Fibroblast of skin of left quadriceps (primary cell): ENCODE measurements around the gene TSTD2.
"Not testable (repeated sequence)": the region's sequence is repeated elsewhere in the genome, so short reads cannot be mapped to it uniquely, and the experiment has no call there.

Experiments
- DNase-seq, 2 experiments: peaks; one replicate each; pipeline ENCODE4 v3.0.0-alpha.2; 2013; ENCODE audit warnings: low read depth in 2 of 2

Gene TSTD2

GRCh38 chr9:97586909-97587308 is 46.3 kb downstream of the TSTD2 start:
- not testable (repeated sequence) for DNase-seq

DNA sequence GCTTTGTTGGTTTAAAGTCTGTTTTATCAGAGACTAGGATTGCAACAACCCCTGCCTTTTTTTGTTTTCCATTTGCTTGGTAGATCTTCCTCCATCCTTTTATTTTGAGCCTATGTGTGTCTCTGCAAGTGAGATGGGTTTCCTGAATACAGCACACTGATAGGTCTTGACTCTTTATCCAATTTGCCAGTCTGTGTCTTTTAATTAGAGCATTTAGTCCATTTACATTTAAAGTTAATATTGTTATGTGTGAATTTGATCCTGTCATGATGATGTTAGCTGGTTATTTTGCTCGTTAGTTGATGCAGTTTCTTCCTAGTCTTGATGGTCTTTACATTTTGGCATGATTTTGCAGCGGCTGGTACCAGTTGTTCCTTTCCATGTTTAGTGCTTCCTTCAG is 48.4 kb downstream of the TSTD2 start:
- DNase-seq, result not testable (repeated sequence)

DNA sequence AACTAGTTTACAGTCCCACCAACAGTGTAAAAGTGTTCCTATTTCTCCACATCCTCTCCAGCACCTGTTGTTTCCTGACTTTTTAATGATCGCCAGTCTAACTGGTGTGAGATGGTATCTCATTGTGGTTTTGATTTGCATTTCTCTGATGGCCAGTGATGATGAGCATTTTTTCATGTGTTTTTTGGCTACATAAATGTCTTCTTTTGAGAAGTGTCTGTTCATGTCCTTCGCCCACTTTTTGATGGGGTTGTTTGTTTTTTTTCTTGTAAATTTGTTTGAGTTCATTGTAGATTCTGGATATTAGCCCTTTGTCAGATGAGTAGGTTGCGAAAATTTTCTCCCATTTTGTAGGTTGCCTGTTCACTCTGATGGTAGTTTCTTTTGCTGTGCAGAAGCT is 51.6 kb downstream of the TSTD2 start:
- DNase-seq, result not testable (repeated sequence)

GRCh38 chr9:97579914-97580313 is 53.3 kb downstream of the TSTD2 start:
- DNase-seq, result no peak

DNA sequence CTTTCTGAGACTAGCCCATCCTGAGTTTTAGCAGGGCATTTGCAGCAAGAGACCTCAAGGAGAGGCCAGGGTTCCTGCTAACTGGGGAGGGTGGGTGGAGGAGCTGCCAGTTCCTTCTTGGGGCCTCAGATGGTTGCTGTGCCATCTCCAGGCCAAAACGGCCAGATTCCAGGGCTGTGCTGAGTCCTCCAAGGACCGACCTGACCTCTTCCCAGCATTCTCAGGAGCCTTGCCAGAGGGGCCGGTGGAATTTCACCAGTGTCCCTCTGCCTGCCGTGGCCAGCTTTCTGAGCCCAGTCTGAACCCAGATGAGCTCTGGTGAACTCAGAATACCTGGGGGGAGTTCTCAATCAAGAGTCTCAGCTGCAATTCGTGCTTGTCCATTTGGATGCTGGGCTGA is 54.3 kb downstream of the TSTD2 start:
- no peak for DNase-seq

GRCh38 chr9:97577051-97577450 is 56.1 kb downstream of the TSTD2 start:
- DNase-seq, result no peak

DNA sequence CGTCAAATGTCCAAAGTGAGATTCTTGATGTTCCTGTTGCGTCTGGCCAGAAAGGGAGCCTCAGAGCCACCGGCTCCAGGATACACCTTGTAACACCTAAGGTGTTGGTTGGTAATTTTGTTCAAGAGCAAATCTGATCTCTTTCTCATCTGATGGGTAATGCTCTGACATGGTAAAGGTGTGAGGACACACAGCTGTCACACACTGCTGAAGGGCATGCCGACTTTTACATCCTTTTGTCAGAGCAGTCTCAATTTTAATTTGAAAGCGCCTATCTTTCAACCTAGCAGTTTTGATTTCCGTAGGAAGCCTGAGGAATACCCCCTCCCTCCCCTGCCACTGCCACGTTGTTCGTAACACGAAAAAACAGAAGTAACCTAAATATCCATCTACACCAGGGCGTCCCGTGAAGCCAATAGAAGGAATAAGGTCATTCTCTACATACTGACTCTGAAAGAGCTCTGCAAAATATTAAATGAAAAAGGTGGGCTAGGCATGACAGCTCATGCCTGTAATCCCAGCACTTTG is 57.4 kb downstream of the TSTD2 start:
- DNase-seq, result no peak

DNA sequence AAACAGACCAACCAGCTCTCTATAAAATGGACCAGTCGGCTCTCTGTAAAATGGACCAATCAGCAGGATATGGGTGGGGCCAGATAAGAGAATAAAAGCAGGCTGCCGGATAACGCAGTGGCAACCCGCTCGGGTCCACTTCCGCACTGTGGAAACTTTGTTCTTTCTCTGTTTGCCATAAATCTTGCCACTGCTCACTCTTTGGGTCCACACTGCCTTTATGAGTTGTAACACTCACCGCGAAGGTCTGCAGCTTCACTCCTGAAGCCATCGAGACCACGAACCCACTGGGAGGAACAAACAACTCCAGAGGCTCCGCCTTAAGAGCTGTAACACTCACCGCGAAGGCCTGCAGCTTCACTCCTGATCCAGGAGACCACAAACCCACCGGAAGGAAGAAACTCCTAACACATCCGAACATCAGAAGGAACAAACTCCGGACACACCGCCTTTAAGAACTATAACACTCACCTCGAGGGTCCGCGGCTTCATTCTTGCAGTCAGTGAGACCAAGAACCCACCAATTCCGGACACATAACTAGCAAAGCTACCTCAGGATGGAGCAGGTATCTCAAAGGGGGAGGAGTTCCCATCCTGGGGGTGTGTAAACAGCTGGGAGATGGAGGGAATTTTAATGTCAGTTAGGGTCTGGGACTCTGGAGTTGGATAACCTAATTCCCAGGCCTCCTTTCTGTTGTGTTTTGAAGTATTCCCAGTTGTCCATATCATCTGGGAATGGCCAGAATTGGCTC is 58.1 kb downstream of the TSTD2 start:
- DNase-seq, result not testable (repeated sequence)

GRCh38 chr9:97574101-97574571 is 59.0 kb downstream of the TSTD2 start:
- DNase-seq, result not testable (repeated sequence)

DNA sequence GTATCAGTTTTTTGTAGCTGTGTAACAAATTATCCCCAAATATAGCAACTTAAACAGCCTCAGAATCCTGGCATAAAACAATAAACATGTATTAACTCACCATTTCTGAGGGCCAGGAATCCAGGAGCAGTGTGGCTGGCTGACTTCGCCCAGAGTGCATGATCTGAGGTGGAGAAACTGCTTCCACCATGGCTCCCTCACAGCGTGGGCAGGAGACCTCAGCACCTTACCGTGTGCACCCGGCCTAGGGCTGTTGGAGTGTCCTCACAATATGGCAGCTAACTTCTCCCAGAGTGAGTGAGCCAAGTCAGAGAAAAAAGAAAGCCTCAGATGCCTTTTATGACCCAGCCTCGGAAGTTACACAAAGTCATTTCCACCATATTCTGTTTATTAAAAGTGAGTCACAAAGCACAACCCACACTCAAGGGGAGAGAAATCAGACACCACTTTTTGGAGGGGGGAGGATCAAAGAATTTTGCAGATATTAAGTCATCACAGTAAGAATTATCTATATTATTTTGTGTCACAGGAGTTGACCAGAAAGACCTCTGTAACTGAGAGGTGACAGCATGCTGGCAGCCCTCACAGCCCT is 59.6 kb downstream of the TSTD2 start:
- DNase-seq, result no peak

GRCh38 chr9:97572892-97573365 is 60.2 kb downstream of the TSTD2 start:
- DNase-seq, result no peak

GRCh38 chr9:97572196-97572891 is 60.8 kb downstream of the TSTD2 start:
- DNase-seq, result no peak

- no peak for DNase-seq
These were observed 61.5 kb downstream of the TSTD2 start for GRCh38 chr9:97571664-97572063.

DNA sequence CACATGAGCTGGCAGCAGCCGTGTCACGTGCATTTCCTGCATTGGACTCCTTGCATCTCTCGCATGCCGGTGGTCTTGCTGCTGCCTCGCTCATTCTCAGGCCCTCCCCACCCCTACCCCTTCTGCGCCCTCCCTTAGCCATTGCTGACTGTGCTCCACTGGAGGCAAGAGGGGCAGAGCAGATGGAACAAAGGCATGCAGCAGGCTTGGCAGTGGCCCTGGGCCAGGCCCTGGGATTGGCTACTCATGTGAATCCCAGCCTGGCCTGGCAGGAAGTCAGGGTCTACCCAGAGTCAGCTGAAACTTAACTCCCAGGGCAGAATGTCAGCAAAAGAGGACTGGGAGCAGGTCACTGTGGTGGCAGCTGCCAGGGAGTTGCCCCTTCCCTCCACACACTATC is 62.3 kb downstream of the TSTD2 start:
- DNase-seq, result no peak

- DNase-seq, result no peak
These were observed 64.5 kb downstream of the TSTD2 start for GRCh38 chr9:97568461-97569275.

GRCh38 chr9:97567894-97568202 is 65.3 kb downstream of the TSTD2 start:
- no peak for DNase-seq

DNA sequence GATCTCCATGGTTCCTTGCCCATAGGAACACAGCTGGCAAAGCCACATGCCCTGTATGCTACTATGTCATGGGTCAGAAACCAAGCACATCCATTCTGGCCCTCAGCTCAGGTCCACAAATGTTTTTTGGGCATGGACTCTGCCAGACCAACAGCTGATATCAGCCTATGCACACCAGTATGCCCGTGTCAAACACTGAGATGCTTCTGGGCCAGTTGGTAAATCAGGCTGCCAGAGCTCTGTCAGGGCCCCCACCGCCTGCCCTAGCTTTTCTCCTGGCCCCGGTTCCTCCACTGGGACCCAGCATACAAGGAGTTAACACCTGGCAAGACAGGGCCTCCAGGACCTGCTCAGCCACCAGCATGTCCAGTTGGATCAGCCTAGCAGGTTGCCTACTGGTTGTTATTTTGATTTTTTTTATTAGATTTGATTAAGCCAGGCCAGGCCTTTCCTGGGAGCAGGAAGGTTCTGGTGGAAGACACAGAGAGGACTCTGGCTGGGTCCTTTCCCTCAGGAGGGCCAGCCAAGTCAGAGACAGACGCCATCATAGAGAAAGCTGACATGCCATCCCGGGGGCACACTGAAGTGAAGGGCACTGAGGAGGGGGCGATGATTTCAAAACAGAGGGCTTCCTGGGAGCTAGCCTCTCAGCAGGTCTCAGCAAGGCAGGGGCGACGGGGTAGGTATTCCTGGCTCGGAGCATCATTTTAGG is 65.8 kb downstream of the TSTD2 start:
- DNase-seq, result no peak

DNA sequence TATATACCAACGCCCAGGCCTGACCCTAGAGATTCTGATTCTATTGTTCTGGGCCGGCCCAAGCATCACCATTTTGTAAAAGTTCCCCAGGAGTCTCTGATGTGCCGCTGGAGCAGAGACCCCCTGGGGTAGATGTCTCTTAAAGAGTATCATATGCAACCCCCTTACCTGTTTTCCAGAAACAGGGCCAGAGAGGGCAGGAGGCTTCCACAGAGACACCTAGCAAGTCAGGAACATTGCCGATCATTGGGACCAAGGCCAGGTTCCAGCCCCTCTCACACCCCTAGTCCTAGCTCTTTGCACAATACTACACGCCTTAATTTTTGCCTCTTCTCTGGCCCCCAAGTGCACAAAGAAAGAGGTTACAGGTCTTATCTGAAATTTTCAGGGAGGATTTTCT is 67.9 kb downstream of the TSTD2 start:
- DNase-seq, result no peak

- DNase-seq, result peak; percentile 7 to 9
These were observed 68.6 kb downstream of the TSTD2 start for GRCh38 chr9:97564291-97565175.
